GM18867 (cell line): Measurements from ENCODE around the gene ERG.

Experiments
- ATAC-seq: cut with Tn5 transposase; IDR thresholded peaks from one replicate; pipeline ENCODE4 v1.9.1; 2021; ENCODE audit warnings: mild to moderate bottlenecking, moderate library complexity; ENCODE audit not compliant: unreplicated experiment

ERG gene

DNA sequence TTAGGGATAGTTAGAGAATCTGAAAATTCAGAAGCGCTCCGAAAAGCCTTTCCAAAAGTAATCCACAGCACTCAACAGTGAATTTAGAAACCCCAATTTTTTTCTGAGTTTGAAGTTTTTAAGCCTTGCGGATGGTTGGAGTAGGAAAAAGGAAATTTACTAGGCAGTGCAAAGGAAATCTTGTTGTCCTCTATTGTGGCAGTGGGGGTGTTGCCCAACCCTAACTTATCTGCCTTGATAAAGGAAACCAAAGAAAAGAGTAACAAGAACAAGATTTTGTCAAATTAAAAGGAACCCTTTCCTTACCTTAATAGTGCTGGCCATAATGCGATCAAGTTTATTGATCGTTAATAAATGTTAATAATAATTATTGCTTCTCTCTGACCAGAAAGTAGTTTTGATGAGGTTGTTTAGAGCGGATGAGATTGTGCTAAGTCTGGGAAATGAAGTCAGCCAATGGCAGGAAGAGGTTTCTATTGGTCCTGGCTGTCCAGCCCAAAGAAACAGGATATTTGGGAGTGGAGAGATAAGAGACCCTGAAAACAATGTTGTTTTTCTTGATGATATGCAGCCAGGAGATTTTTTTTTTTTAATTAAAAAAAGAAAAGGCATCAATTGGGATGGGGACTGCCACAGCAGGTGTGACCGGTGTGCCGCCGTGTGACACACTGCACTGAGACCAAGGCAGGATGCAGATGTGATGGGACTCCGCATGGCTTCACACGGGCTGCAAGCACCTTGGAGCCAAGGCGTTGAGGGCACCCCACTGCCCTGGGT lies at the start of gene ERG:
Gene ERG (minus strand): TSS at position 421 of the 777 bp plus-strand sequence. CDS start 97 bp downstream, at position 324.
- no peak for ATAC-seq

DNA sequence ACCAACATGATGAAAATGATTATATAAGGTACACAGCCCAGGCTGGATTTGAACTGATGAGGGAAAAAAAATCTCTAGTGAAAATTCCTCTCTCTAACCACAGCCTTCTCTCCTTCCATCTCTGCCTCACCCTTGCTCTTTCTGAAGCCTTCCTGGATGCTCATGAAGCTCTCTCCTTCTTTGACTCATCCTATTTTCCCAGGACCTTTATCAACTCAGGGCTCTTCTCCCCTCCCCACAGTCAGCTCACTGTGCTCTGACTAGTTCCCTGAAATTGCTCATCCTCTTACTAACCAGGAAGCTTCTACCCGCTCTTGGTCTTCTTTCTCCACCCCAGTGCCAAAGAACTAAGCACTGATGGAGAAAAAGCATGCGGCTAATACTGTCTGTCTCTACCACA lies 46.4 kb upstream of the ERG start:
- no peak for ATAC-seq

DNA sequence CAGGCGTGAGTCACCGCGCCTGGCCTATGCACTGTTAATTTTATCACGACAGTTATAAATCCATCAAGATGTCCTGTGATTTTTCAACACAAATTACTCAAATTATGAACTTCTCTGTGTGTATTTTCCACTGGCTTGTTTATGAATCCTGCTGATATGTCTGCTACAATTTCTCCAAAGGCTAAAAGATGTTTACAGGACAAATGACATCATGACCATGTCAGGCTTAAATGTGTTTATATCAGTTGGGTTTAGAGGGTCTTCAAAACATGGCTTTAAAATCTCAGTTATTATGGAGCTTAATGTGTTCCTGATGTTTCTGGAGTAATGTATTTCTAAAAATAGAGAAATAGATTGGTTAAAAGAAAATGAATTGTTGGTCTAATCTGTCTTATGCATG lies 44.0 kb upstream of the ERG start:
- no peak for ATAC-seq

GRCh38 chr21:38538353-38538752 lies 40.1 kb upstream of the ERG start:
- ATAC-seq, result no peak

DNA sequence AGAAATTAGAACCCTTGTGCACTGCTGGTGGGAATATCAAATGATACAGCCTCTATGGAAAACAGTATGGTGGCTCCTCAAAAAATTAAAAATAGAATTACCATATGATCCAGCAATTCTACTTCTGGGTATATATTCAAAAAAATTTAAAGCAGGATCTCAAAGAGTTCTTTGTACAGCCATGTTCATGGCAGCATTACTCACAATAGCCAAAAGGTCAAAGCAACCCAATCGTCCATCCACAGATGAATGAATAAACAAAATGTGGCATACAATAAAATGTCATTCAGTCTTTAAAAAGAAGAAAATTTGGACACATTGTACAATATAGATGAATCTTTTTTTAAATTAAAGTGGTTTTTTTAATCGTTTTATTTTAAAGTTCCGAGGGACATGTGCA lies 36.3 kb upstream of the ERG start:
- no peak for ATAC-seq

- ATAC-seq, result no peak
Measured at GRCh38 chr21:38533887-38534286, 35.6 kb upstream of the ERG start.

GRCh38 chr21:38531591-38531990 lies 33.3 kb upstream of the ERG start:
- no peak for ATAC-seq

GRCh38 chr21:38531039-38531541 lies 32.8 kb upstream of the ERG start:
- ATAC-seq, result no peak

- ATAC-seq, result no peak
Measured at GRCh38 chr21:38527737-38528136, 29.5 kb upstream of the ERG start.

- no peak for ATAC-seq
Measured at GRCh38 chr21:38525454-38525853, 27.2 kb upstream of the ERG start.

GRCh38 chr21:38524168-38525153 lies 26.2 kb upstream of the ERG start:
- ATAC-seq, result no peak

- ATAC-seq, result no peak
Measured at GRCh38 chr21:38520511-38520910, 22.2 kb upstream of the ERG start.

- ATAC-seq, result no peak
Measured at GRCh38 chr21:38511662-38512243, 13.5 kb upstream of the ERG start.

GRCh38 chr21:38511198-38511597 lies 12.9 kb upstream of the ERG start:
- no peak for ATAC-seq

- no peak for ATAC-seq
Measured at GRCh38 chr21:38507374-38507942, 9.2 kb upstream of the ERG start.

DNA sequence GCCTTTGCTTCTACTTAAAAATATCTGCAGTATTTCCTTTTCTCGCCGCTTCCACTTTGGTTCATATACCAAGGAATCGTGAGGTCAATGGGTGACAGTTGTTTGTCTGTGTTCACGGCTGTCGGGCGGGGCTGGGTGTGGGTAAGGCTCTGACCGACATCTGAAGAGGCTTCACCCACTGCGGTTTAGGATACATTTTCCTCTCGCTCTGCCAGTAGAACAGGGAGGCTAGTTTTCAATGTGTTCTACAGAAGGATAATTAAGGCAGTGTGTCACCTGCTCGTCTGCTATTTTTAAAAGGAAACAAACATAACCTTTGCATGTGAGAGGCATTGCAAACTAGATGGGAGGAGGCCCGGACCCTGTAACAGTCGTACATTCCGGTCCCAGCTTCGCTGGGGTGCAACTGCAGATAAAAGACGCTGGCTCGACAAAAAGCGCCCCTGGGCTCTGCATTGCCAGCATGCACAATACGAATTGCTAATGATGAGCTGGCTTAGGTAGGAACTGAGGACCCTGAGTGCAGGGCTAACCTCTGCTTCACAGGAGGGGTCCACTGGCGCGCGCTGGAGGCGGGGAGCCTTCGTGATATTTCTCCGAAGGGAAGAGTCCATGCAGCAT lies 8.5 kb upstream of the ERG start:
- no peak for ATAC-seq

- ATAC-seq, result no peak
Measured at GRCh38 chr21:38505654-38506523, 7.6 kb upstream of the ERG start.

DNA sequence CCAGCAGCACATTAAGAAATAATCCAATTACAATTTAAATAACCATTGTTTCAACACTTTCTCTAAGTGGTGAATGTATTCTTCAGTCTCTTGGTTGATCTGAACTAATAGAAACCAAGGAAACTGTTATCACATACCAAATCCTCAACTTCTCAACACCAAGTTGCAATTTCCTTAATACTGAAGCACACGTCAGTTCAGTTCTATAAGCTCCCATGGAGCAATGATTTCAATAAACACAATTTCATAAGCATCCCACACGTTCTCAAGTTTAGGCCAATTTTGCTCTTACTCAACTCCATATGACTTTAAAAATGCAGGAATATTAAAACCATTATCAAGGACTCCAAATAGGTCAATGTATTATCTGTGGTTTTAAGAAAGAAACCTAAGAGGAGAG lies 5.8 kb upstream of the ERG start:
- no peak for ATAC-seq

- ATAC-seq, result no peak
Measured at GRCh38 chr21:38503583-38503982, 5.3 kb upstream of the ERG start.

- ATAC-seq, result no peak
Measured at GRCh38 chr21:38500073-38500472, 1.8 kb upstream of the ERG start.
